GM12878 (cell line): ENCODE results near the gene MAGI3. TPM values are rescaled to one million over a fixed set of nuclear protein-coding genes. Genes with fewer than 3 reads are reported as not detected.

Experiments used
- KLF5 ChIP-seq: fragments of 450-650 bp; IDR thresholded peaks from 2 replicates; pipeline ENCODE4 v1.6.1; 2014; ENCODE audit warnings: mild to moderate bottlenecking; ENCODE audit not compliant: partially characterized antibody
- STAT3 ChIP-seq: IDR thresholded peaks from 2 replicates; pipeline ENCODE4 v1.6.1; 2011; ENCODE audit warnings: low read depth, low read length, improper control_type of control experiment
- SUPT20H ChIP-seq: IDR thresholded peaks from 2 replicates; pipeline ENCODE4 v1.6.1; 2011; ENCODE audit warnings: low read depth, mild to moderate bottlenecking, low read length, moderate library complexity, borderline replicate concordance; ENCODE audit not compliant: control insufficient read depth
- TBL1XR1 ChIP-seq: IDR thresholded peaks from 2 replicates; pipeline ENCODE4 v1.6.1; 2012; ENCODE audit warnings: low read depth, low read length, improper control_type of control experiment
- YBX1 ChIP-seq: fragments of 450-650 bp; IDR thresholded peaks from 2 replicates; pipeline ENCODE4 v1.6.1; 2016; ENCODE audit warnings: antibody characterized with exemption
- ZNF207 ChIP-seq: fragments of 450-650 bp; IDR thresholded peaks from 2 replicates; pipeline ENCODE4 v1.6.1; 2014; ENCODE audit warnings: antibody characterized with exemption, mild to moderate bottlenecking, borderline replicate concordance
- polyA plus RNA-seq, 11 experiments: library from polyadenylated mRNA; depleted of rRNA in 4 of 11; unstranded in 6 of 11; stranded (reverse) in 5 of 11; fragments of >200 nt; fragmentation: Nextera tagmentation in 4 of 11; fragmentation: Illumina TruSeq in 1 of 11; extraction: Ambion mirVana in 4 of 11; extraction: Trizol in 1 of 11; gene quantifications; 1 replicate in 1 of 11; 2 replicates in 10 of 11; pipeline versions ENCODE4 v1.2.1 to v1.2.3, GENCODE V29; 2011 to 2016; ENCODE audit warnings: inconsistent platforms in 2 of 11, missing spikeins in 2 of 11, low read depth in 1 of 11
- total RNA-seq, 4 experiments: library from RNA; depleted of rRNA in 3 of 4; stranded (reverse); fragments of >200 nt in 3 of 4; fragmentation: Illumina TruSeq in 1 of 4; extraction: Trizol in 1 of 4; gene quantifications; 2 replicates each; pipeline versions ENCODE4 v1.2.1 to v1.2.3, GENCODE V29; 2013 to 2021
- TF ChIP-seq, protein P1 (sequence below): fragments of 450-650 bp; conservative IDR thresholded peaks from 2 replicates; pipeline ENCODE4 v1.6.1; 2017; ENCODE audit warnings: mild to moderate bottlenecking, moderate library complexity
- TF ChIP-seq, protein P2 (sequence below): fragments of 150-350 bp; IDR thresholded peaks from 2 replicates; pipeline ENCODE4 v1.6.1; 2014; ENCODE audit warnings: mild to moderate bottlenecking, low read depth, low read length
- TF ChIP-seq, protein P3 (sequence below): fragments of 450-650 bp; IDR thresholded peaks from 2 replicates; pipeline ENCODE4 v1.6.1; 2017; ENCODE audit warnings: mild to moderate bottlenecking, low read depth, inconsistent platforms; ENCODE audit not compliant: poor library complexity, severe bottlenecking
- TF ChIP-seq, protein P4 (sequence below): fragments of 450-650 bp; IDR thresholded peaks from 2 replicates; pipeline ENCODE4 v1.6.1; 2018; ENCODE audit warnings: borderline replicate concordance, mild to moderate bottlenecking; ENCODE audit not compliant: partially characterized antibody
- TF ChIP-seq, protein P5 (sequence below): IDR thresholded peaks from 2 replicates; pipeline ENCODE4 v1.6.1; 2012; ENCODE audit warnings: mild to moderate bottlenecking, low read depth, low read length

Gene MAGI3
- total and polyA plus RNA-seq, 10 of the 15 experiments (the other 5 are each of a cell fraction or from before 2014, with no cell fraction given), result 0.17 to 0.65 (median 0.32) TPM

DNA sequence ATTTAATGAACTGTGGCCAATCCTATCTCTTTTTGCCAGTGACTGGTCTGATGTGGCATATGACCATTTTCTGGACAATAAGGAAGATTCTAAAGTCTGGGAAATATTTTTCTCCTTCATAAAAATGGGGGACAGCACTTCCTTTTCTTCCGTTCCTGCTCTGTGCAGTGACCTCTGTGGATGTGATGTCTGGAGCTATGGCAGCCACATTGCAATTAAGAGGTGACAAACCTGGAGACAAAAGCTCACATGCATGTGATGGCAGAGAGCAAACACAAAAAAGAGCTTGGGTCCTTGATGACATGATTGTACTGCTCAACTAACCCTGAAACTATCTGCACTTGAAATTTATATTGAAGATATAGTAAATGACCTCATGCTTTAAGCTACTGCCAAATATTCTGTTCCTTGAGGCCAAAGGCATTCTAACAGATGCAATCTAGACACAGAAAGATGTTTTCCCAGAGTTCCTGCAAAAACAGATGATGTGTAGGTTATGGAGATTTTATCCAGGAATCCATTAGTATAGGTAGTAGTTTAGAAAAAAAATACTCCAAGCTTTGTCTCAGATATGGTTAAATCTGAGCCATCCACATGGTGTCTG, 2.2 kb upstream of the MAGI3 start (continued):
- TF ChIP-seq, protein P1, sequence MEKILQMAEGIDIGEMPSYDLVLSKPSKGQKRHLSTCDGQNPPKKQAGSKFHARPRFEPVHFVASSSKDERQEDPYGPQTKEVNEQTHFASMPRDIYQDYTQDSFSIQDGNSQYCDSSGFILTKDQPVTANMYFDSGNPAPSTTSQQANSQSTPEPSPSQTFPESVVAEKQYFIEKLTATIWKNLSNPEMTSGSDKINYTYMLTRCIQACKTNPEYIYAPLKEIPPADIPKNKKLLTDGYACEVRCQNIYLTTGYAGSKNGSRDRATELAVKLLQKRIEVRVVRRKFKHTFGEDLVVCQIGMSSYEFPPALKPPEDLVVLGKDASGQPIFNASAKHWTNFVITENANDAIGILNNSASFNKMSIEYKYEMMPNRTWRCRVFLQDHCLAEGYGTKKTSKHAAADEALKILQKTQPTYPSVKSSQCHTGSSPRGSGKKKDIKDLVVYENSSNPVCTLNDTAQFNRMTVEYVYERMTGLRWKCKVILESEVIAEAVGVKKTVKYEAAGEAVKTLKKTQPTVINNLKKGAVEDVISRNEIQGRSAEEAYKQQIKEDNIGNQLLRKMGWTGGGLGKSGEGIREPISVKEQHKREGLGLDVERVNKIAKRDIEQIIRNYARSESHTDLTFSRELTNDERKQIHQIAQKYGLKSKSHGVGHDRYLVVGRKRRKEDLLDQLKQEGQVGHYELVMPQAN, result no peak
- TF ChIP-seq, protein P2, sequence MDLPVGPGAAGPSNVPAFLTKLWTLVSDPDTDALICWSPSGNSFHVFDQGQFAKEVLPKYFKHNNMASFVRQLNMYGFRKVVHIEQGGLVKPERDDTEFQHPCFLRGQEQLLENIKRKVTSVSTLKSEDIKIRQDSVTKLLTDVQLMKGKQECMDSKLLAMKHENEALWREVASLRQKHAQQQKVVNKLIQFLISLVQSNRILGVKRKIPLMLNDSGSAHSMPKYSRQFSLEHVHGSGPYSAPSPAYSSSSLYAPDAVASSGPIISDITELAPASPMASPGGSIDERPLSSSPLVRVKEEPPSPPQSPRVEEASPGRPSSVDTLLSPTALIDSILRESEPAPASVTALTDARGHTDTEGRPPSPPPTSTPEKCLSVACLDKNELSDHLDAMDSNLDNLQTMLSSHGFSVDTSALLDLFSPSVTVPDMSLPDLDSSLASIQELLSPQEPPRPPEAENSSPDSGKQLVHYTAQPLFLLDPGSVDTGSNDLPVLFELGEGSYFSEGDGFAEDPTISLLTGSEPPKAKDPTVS, result no peak
- TF ChIP-seq, protein P3, sequence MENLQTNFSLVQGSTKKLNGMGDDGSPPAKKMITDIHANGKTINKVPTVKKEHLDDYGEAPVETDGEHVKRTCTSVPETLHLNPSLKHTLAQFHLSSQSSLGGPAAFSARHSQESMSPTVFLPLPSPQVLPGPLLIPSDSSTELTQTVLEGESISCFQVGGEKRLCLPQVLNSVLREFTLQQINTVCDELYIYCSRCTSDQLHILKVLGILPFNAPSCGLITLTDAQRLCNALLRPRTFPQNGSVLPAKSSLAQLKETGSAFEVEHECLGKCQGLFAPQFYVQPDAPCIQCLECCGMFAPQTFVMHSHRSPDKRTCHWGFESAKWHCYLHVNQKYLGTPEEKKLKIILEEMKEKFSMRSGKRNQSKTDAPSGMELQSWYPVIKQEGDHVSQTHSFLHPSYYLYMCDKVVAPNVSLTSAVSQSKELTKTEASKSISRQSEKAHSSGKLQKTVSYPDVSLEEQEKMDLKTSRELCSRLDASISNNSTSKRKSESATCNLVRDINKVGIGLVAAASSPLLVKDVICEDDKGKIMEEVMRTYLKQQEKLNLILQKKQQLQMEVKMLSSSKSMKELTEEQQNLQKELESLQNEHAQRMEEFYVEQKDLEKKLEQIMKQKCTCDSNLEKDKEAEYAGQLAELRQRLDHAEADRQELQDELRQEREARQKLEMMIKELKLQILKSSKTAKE, result no peak
- TF ChIP-seq ZNF207 (no peak), STAT3 (no peak), KLF5 (no peak), YBX1 (no peak), TBL1XR1 (no peak), SUPT20H (no peak)
- TF ChIP-seq, protein P4, sequence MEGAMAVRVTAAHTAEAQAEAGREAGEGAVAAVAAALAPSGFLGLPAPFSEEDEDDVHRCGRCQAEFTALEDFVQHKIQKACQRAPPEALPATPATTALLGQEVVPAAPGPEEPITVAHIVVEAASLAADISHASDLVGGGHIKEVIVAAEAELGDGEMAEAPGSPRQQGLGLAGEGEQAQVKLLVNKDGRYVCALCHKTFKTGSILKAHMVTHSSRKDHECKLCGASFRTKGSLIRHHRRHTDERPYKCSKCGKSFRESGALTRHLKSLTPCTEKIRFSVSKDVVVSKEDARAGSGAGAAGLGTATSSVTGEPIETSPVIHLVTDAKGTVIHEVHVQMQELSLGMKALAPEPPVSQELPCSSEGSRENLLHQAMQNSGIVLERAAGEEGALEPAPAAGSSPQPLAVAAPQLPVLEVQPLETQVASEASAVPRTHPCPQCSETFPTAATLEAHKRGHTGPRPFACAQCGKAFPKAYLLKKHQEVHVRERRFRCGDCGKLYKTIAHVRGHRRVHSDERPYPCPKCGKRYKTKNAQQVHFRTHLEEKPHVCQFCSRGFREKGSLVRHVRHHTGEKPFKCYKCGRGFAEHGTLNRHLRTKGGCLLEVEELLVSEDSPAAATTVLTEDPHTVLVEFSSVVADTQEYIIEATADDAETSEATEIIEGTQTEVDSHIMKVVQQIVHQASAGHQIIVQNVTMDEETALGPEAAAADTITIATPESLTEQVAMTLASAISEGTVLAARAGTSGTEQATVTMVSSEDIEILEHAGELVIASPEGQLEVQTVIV, result no peak
- TF ChIP-seq, protein P5, sequence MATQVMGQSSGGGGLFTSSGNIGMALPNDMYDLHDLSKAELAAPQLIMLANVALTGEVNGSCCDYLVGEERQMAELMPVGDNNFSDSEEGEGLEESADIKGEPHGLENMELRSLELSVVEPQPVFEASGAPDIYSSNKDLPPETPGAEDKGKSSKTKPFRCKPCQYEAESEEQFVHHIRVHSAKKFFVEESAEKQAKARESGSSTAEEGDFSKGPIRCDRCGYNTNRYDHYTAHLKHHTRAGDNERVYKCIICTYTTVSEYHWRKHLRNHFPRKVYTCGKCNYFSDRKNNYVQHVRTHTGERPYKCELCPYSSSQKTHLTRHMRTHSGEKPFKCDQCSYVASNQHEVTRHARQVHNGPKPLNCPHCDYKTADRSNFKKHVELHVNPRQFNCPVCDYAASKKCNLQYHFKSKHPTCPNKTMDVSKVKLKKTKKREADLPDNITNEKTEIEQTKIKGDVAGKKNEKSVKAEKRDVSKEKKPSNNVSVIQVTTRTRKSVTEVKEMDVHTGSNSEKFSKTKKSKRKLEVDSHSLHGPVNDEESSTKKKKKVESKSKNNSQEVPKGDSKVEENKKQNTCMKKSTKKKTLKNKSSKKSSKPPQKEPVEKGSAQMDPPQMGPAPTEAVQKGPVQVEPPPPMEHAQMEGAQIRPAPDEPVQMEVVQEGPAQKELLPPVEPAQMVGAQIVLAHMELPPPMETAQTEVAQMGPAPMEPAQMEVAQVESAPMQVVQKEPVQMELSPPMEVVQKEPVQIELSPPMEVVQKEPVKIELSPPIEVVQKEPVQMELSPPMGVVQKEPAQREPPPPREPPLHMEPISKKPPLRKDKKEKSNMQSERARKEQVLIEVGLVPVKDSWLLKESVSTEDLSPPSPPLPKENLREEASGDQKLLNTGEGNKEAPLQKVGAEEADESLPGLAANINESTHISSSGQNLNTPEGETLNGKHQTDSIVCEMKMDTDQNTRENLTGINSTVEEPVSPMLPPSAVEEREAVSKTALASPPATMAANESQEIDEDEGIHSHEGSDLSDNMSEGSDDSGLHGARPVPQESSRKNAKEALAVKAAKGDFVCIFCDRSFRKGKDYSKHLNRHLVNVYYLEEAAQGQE, result no peak
